ENCODE data around the gene PPFIA3. TPM values are rescaled to one million over a fixed set of nuclear protein-coding genes. Genes with fewer than 3 reads are reported as not detected.

PPFIA3 gene
- total and polyA plus RNA-seq, 2 of the 8 experiments (the other 6 are each of a cell fraction or from before 2014, with no cell fraction given), result 15.9 to 25.3 TPM

DNA sequence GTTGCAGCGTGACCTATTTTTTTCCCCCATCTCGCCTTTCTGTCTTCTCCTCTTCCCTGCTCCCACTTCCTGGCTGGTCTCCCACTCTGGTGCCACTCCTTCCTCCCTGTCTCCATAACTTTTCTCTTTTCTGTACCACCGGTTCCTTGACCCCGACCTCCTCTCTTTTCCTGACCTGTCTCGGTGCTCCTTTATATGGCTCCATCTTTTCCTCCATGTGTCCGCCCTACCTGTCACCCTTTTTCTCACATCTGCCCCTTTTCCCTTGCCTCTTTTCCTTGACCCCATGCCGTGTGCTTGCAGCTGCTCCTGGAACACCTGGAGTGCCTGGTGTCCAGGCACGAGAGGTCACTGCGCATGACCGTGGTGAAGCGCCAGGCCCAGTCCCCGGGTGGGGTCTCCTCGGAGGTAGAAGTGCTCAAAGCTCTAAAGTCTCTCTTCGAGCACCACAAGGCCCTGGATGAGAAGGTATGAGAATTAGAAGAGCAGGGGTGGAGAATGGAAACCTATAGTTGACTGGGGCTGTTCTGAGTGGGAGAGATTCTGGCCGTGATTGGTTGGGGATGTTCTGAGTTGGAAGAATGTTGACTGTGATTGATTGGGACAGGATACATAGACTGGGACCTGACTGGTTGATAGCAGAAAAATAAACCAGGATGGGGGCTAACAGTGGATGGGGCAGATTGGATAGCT, 9.3 kb downstream of the PPFIA3 start:
- Histone ChIP-seq H3K56ac (replicated peaks; ENCODE audit: insufficient read length, low read depth, low read length) (no peak overlapping the region), H3K27me3 (replicated peaks in 1 of 4; ENCODE audit: control insufficient read depth in 3 of 4, extremely low read depth in 1 of 4, insufficient read depth in 3 of 4, low read length in 3 of 4) (no peaks in the 10 kb centered on the region; a peak in 2 of 7 replicates), H3K27ac (ENCODE audit: low read depth, low read length) (no peak overlapping the region), H3K79me1 (ENCODE audit: low read depth, low read length) (no peaks in the 10 kb centered on the region), H2AK5ac (ENCODE audit: low read depth, low read length) (no peak overlapping the region; the same call in 1 of the 2 replicates), H3K36me3 (ENCODE audit: control insufficient read depth in 2 of 4, insufficient read depth in 4 of 4, low read length in 3 of 4) (peaks cover 0 to 3% (median 0%) of the 10 kb centered on the region in 4 experiments; a peak in 1 of 8 replicates), H4K5ac (ENCODE audit: insufficient read length, low read depth, low read length) (no peak overlapping the region), H3K23ac (ENCODE audit: insufficient read length) (no peak overlapping the region), H2BK120ac (replicated peaks; ENCODE audit: low read depth, low read length) (peak overlapping the region; percentile 28), H3K4me3 (ENCODE audit: extremely low read depth in 1 of 4, insufficient read depth in 2 of 4, low read depth in 3 of 4, low read length in 4 of 4) (peak overlapping the region; percentile 20 to 74 (median 52); a peak in 7 of 8 replicates), H2BK5ac (ENCODE audit: low read depth, low read length) (no peak overlapping the region; the same call in 1 of the 2 replicates), H2BK15ac (ENCODE audit: low read length) (peak overlapping the region; percentile 100), H4K91ac (replicated peaks; ENCODE audit: insufficient read length, low read length) (peak overlapping the region; percentile 1), H3K79me2 (ENCODE audit: control insufficient read depth in 1 of 2, insufficient read depth in 2 of 2, low read length in 2 of 2) (no peaks in the 10 kb centered on the region), H3K14ac (ENCODE audit: insufficient read length) (no peak overlapping the region), H3K4me1 (replicated peaks in 1 of 4; ENCODE audit: control insufficient read depth in 3 of 4, insufficient read depth in 4 of 4, low read length in 3 of 4) (peaks cover 4 to 19% (median 8%) of the 10 kb centered on the region in 4 experiments), H3K4ac (replicated peaks; ENCODE audit: insufficient read length, low read depth, low read length) (no peak overlapping the region), H3K9ac (replicated peaks in 1 of 4; ENCODE audit: extremely low read depth in 1 of 4, low read depth in 3 of 4, low read length in 3 of 4) (peak overlapping the region in 1 of 4 experiments; percentile 47; a peak in 1 of 7 replicates), H4K8ac (ENCODE audit: extremely low read depth, insufficient read depth, low read length) (no peak overlapping the region), H4K20me1 (replicated peaks in 1 of 2; ENCODE audit: control insufficient read depth in 1 of 2, insufficient read depth in 2 of 2, low read length in 2 of 2) (peaks cover 0 to 2% of the 10 kb centered on the region in 2 experiments), H3K23me2 (ENCODE audit: low read depth, low read length) (peaks cover 13% of the 10 kb centered on the region), H3K18ac (ENCODE audit: extremely low read depth, low read length) (peak overlapping the region; percentile 60), H2AFZ (ENCODE audit: low read length) (no peak overlapping the region), H3K9me3 (ENCODE audit: insufficient read depth in 2 of 2, low read depth in 1 of 2, low read length in 1 of 2) (no peaks in the 10 kb centered on the region), H2BK12ac (ENCODE audit: low read depth, low read length) (peak overlapping the region; percentile 87; the same call in 1 of the 2 replicates), H2BK20ac (ENCODE audit: low read length) (no peak overlapping the region), H3K4me2 (ENCODE audit: insufficient read depth in 1 of 2, low read depth in 2 of 2, low read length in 2 of 2) (peak overlapping the region; percentile 93 to 98)
- DNase-seq (ENCODE audit: low read depth in 1 of 2, low spot score in 2 of 2) (no peak), FAIRE-seq (no peak)
- peak; percentile 2; the same call in 1 of the 2 replicates for TF ChIP-seq SP1 (IDR thresholded peaks at IDR 0.05; ENCODE audit: low read depth, low read length)
- TF ChIP-seq, protein P1, sequence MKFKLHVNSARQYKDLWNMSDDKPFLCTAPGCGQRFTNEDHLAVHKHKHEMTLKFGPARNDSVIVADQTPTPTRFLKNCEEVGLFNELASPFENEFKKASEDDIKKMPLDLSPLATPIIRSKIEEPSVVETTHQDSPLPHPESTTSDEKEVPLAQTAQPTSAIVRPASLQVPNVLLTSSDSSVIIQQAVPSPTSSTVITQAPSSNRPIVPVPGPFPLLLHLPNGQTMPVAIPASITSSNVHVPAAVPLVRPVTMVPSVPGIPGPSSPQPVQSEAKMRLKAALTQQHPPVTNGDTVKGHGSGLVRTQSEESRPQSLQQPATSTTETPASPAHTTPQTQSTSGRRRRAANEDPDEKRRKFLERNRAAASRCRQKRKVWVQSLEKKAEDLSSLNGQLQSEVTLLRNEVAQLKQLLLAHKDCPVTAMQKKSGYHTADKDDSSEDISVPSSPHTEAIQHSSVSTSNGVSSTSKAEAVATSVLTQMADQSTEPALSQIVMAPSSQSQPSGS (IDR thresholded peaks at IDR 0.05; ENCODE audit: low read length), result no peak
- TF ChIP-seq CBX5 (IDR thresholded peaks at IDR 0.05; ENCODE audit: low read depth, low read length), result no peak
- ChIA-PET CTCF (ENCODE audit: partially characterized antibody) (interaction anchor here (0.7 to 9.7 kb wide), 17 partner anchors 8 to 136 kb away, joined by 3 to 99 read pairs (median 5); partner anchors contain the start of genes GYS1, LIN7B and RUVBL2), POLR2A (ENCODE audit: partially characterized antibody) (interaction anchor here (1.1 to 2.3 kb wide), 11 partner anchors 8 to 81 kb away, joined by 3 to 17 read pairs (median 6); partner anchors contain the start of gene PPFIA3)
- 77% methylated on average over 15 of the region's 15 CpGs; no CpG with 5 or more reads in 1 of the 2 experiments for WGBS, 2 experiments (ENCODE audit: extremely low coverage in 1 of 2, insufficient coverage in 1 of 2, insufficient read length in 1 of 2, insufficient replicate concordance in 2 of 2, low coverage in 1 of 2, low lambda C conversion rate in 2 of 2, missing lambda C conversion rate in 1 of 2)

Measured in H1 (cell line).